Left ventricle myocardium inferior (tissue), 1 donor: ENCODE data around the gene SMLR1. TPM values are rescaled to one million over a fixed set of nuclear protein-coding genes. Genes with fewer than 3 reads are reported as not detected.
"Not testable (repeated sequence)": the region's sequence is repeated elsewhere in the genome, so short reads cannot be mapped to it uniquely, and the experiment has no call there.

Experiments
- DNase-seq: peaks from one replicate; pipeline ENCODE4 v3.0.0-alpha.2; 2020
- H3K27ac ChIP-seq: fragments of 200-600 bp; replicated peaks from 2 replicates; pipeline ENCODE4 v1.8.0; 2021
- H3K27me3 ChIP-seq: fragments of 200-600 bp; 2 replicates; pipeline ENCODE4 v1.8.0; 2021; ENCODE audit warnings: low read depth
- H3K36me3 ChIP-seq: fragments of 200-600 bp; 2 replicates; pipeline ENCODE4 v1.8.0; 2021
- H3K4me1 ChIP-seq: fragments of 200-600 bp; 2 replicates; pipeline ENCODE4 v1.8.0; 2021
- H3K4me3 ChIP-seq: fragments of 200-600 bp; 2 replicates; pipeline ENCODE4 v1.8.0; 2021; ENCODE audit warnings: mild to moderate bottlenecking, moderate library complexity
- H3K9me3 ChIP-seq: fragments of 200-600 bp; replicated peaks from 2 replicates; pipeline ENCODE4 v1.8.0; 2021
- intact Hi-C: fragments of 100-400 bp; cut with micrococcal nuclease; formaldehyde crosslinking; loops from one replicate; pipeline ENCODE4 v1.11.0; 2022
- total RNA-seq: library from RNA; stranded (reverse); fragmentation: NEBNext Ultra II Directional; extraction: Animal tissue kit (Norgen Biotek cat#: 25700); gene quantifications from one replicate; pipeline ENCODE4 v1.2.1, GENCODE V29; 2021
- TF ChIP-seq, protein P1 (sequence below): fragments of 200-600 bp; IDR thresholded peaks from 2 replicates; pipeline ENCODE4 v1.8.0; 2021; ENCODE audit warnings: antibody characterized with exemption, mild to moderate bottlenecking, borderline replicate concordance
- donor health status: DM: no; HTN: yes; CAD: no; lungs with severe emphysema.

Gene SMLR1
- total RNA-seq, 1 donor from 2014 or later, result not detected

DNA sequence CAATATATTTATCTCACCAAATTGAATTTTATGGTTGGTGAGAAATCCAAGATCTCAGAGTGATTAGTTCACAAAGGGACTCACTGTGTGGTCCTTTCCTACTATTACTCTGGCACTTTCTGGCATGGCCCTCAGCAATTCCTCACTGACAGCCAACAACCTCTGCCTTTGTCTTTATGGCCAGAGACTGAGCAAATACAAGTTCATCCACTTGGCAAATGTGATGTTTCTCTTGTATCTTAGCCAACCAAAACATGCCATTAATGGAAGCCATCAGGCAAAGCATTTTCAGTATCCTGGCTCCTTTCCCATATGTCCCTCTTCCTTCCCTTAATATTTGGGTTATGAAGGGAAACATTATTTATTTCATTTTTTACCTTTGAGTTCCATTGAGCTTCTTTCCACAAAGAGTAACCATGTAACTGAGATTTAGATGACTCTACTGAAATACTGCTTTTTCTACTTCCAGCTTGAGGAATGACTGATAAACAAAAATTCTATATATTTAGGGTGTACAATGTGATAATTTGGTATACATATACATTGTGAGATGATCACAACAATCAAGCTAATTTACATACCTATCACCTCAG is 30.8 kb upstream of the SMLR1 start:
- Histone ChIP-seq H3K27ac (no peak overlapping the region), H3K4me1 (peaks cover 11% of the 10 kb centered on the region), H3K27me3 (no peaks in the 10 kb centered on the region), H3K9me3 (peaks cover 33% of the 10 kb centered on the region), H3K4me3 (no peak overlapping the region), H3K36me3 (no peaks in the 10 kb centered on the region)
- TF ChIP-seq, protein P1, sequence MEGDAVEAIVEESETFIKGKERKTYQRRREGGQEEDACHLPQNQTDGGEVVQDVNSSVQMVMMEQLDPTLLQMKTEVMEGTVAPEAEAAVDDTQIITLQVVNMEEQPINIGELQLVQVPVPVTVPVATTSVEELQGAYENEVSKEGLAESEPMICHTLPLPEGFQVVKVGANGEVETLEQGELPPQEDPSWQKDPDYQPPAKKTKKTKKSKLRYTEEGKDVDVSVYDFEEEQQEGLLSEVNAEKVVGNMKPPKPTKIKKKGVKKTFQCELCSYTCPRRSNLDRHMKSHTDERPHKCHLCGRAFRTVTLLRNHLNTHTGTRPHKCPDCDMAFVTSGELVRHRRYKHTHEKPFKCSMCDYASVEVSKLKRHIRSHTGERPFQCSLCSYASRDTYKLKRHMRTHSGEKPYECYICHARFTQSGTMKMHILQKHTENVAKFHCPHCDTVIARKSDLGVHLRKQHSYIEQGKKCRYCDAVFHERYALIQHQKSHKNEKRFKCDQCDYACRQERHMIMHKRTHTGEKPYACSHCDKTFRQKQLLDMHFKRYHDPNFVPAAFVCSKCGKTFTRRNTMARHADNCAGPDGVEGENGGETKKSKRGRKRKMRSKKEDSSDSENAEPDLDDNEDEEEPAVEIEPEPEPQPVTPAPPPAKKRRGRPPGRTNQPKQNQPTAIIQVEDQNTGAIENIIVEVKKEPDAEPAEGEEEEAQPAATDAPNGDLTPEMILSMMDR, result no peak
- intact Hi-C loops, result no loop called here
- DNase-seq, result no peak

DNA sequence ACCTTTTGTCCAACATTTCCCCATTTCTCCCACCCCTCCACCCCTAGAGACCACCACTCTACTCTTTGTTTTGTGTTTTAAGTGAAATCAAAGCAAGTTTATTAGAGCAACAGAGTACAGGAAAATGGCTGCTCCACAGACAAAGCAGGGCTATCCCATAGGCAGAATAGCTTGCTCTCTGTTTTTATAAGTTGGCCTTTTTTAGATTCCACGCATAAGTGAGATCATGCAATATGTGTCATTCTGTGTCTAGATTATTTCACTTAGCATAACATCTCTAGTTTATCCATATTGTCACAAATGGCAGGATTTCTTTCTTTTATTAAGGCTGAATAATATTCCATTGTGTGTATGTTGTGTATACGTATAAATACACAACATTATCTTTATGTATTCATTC is 30.1 kb upstream of the SMLR1 start:
- TF ChIP-seq, protein P1, result no peak
- no peaks in the 10 kb centered on the region for H3K36me3 ChIP-seq
- H3K4me3 ChIP-seq, result no peak overlapping the region
- no peak for DNase-seq
- H3K4me1 ChIP-seq, result peaks cover 11% of the 10 kb centered on the region
- H3K9me3 ChIP-seq, result peaks cover 36% of the 10 kb centered on the region
- intact Hi-C loops, result no loop called here
- no peaks in the 10 kb centered on the region for H3K27me3 ChIP-seq
- H3K27ac ChIP-seq, result no peak overlapping the region

DNA sequence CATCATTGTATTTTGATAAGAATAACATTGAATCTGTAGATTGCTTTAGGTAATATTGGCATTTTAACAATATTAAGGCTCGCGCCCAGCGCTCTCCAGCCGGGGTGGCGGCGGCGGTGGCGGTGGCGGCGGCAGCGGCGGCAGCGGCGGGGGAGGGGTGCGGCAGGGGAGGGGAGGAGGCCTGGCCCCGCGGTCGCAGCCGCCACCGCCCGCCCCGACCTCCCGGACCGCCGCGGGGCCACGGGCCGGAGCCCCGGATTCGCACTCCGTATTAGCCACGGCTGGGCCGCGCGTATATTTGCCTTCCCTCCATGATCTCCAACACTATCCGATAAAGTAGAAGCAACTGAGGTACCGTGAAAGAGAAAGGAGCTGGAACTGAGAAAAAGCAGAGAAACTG is 25.8 kb upstream of the SMLR1 start:
- not testable (repeated sequence) for DNase-seq

DNA sequence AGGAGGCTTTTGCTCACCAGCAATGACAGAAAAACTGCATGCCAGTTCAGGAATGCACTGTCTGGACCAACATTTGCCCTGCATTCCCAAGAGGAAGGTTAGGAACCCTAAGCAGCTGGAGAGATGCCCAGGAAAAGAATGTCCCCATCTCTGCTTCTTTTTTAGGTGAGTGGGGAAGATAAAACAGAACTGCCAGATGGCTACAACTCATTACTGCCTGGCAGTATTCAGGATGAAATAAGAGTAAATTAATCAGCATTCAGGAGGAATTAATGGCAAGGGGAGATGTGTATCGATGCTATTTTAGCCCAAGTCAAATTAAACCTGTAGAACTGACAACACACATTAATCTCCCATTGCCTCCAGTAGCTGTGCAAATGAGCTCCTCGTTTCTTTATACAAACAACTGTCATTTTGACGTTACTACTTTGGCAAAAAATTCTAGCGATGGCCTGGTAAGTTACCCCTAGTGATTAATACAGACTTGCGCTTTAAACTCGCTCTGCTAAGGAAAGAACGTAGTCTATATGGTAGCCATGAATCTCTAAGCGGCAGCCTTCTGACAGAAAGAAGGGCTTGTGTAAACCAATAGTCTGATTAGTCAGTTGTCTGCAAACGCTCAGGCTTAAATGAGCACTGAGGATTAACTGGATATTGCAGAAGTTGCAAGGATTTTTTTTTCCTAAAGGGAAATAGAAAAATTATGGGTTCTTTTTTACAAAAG is 16.7 kb upstream of the SMLR1 start:
- Histone ChIP-seq H3K9me3 (no peaks in the 10 kb centered on the region), H3K4me1 (no peaks in the 10 kb centered on the region), H3K27me3 (peaks cover 3% of the 10 kb centered on the region), H3K36me3 (no peaks in the 10 kb centered on the region), H3K27ac (no peak overlapping the region), H3K4me3 (no peak overlapping the region)
- DNase-seq, result no peak
- intact Hi-C loops, result no loop called here
- TF ChIP-seq, protein P1, result no peak

More for the DNA sequence above, 25.8 kb upstream of the SMLR1 start:
- H3K27ac ChIP-seq, H3K36me3 ChIP-seq, intact Hi-C loops, H3K27me3 ChIP-seq, H3K4me1 ChIP-seq, H3K4me3 ChIP-seq: not testable (repeated sequence)
- H3K9me3 ChIP-seq, result peaks cover 36% of the 10 kb centered on the region

DNA sequence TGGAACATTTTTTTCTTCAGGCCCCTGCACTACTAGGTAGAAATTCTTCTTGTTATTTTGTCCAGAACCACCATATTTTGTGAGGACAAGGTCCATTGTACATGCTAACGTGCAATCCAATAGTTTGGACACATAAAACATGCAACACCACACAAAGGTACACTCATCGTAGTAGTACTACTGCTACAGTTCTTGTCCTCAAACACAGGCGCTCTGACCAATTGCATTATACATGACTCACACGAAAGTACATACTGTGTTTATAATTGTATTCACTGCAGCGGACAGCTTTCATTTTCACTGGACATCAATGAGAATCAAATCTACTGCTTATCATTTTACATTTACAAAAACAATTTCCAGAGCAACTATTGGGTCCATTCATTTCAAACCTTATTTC is 15.3 kb upstream of the SMLR1 start:
- Histone ChIP-seq H3K9me3 (no peaks in the 10 kb centered on the region), H3K27me3 (no peaks in the 10 kb centered on the region), H3K4me1 (no peaks in the 10 kb centered on the region), H3K4me3 (no peak overlapping the region), H3K36me3 (no peaks in the 10 kb centered on the region), H3K27ac (no peak overlapping the region)
- intact Hi-C loops, result no loop called here
- DNase-seq, result no peak
- TF ChIP-seq, protein P1, result no peak

DNA sequence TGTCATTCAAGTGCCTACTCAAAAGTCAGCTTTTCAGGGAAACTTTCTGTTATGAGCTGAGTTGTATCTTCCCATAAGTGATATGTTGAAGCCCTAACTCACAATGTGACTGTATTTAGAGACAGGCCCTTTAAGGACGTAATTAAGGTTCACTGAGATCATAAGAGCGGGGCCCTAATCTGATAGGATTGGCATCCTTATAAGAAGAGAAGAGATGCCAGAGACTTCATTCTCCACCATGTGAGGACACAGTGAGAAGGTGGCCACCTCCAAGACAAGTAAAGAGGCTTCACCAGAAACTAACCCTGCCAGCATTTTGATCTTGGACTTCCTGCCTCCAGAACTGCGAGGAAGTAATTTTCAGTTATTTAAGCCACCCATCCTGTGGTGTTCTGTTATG is 12.7 kb upstream of the SMLR1 start:
- H3K27ac ChIP-seq, result no peak overlapping the region
- TF ChIP-seq, protein P1, result no peak
- DNase-seq, result no peak
- H3K4me1 ChIP-seq, result no peaks in the 10 kb centered on the region
- H3K9me3 ChIP-seq, result peaks cover 12% of the 10 kb centered on the region
- H3K27me3 ChIP-seq, result no peaks in the 10 kb centered on the region
- intact Hi-C loops, result no loop called here
- no peaks in the 10 kb centered on the region for H3K36me3 ChIP-seq
- no peak overlapping the region for H3K4me3 ChIP-seq
